Calu3 (cell line): ENCODE measurements around the gene TBC1D21. TPM values are rescaled to one million over a fixed set of nuclear protein-coding genes. Genes with fewer than 3 reads are reported as not detected.

ENCODE experiments used
- BruUV-seq: library from RNA; stranded (reverse); fragments of 400-500 nt; replicated peaks from 2 replicates; lab custom pipeline; 2021; lab: Mats Ljungman, UMichigan
- CTCF ChIA-PET: fragments of 300-600 bp; sonication (Branson Sonifier 250); formaldehyde crosslinking; loops from one replicate; lab custom pipeline; 2022; ENCODE audit warnings: antibody characterized with exemption; lab: Charles Lee
- DNase-seq: peaks from one replicate; pipeline ENCODE4 v3.0.0; 2022
- H3K27ac Mint-ChIP-seq: one replicate; pipeline ENCODE4 v1.8.0; 2022; ENCODE audit warnings: mixed read lengths; ENCODE audit not compliant: unreplicated experiment
- H3K27me3 Mint-ChIP-seq: one replicate; pipeline ENCODE4 v1.8.0; 2022; ENCODE audit warnings: mixed read lengths; ENCODE audit not compliant: unreplicated experiment
- H3K36me3 Mint-ChIP-seq: one replicate; pipeline ENCODE4 v1.8.0; 2022; ENCODE audit warnings: mild to moderate bottlenecking, moderate library complexity, mixed read lengths; ENCODE audit not compliant: insufficient read depth, unreplicated experiment
- H3K4me1 Mint-ChIP-seq: one replicate; pipeline ENCODE4 v1.8.0; 2022; ENCODE audit warnings: mild to moderate bottlenecking, low read depth, mixed read lengths; ENCODE audit not compliant: unreplicated experiment
- H3K4me3 Mint-ChIP-seq: one replicate; pipeline ENCODE4 v1.8.0; 2022; ENCODE audit warnings: mild to moderate bottlenecking, low read depth, moderate library complexity, mixed read lengths; ENCODE audit not compliant: unreplicated experiment
- H3K9me3 Mint-ChIP-seq: one replicate; pipeline ENCODE4 v1.8.0; 2022; ENCODE audit warnings: low read depth, mixed read lengths; ENCODE audit not compliant: unreplicated experiment
- CTCF ChIP-seq: fragments of 200-600 bp; IDR thresholded peaks from one replicate; pipeline ENCODE4 v1.8.0; 2022; ENCODE audit warnings: antibody characterized with exemption; ENCODE audit not compliant: unreplicated experiment
- intact Hi-C: fragments of 100-400 bp; cut with micrococcal nuclease; formaldehyde crosslinking; loops from one replicate; pipeline ENCODE4 v1.10.0; 2022; ENCODE audit not compliant: unreplicated experiment
- total RNA-seq: library from RNA; stranded (reverse); gene quantifications from 2 replicates; pipeline ENCODE4 v1.2.3, GENCODE V29; 2022

TBC1D21 gene
- total RNA-seq, 1 experiment from 2014 or later: not detected

GRCh38 chr15:73869216-73869995, 4.0 kb upstream of the TBC1D21 start:
- intact Hi-C loops: no loop called here
- BruUV-seq: no TSS peak
- Mint-ChIP-seq H3K4me1 (peaks cover 8% of the 10 kb centered on the region), H3K27ac (no peak overlapping the region), H3K36me3 (no peaks in the 10 kb centered on the region), H3K4me3 (no peak overlapping the region), H3K9me3 (peaks cover 3% of the 10 kb centered on the region), H3K27me3 (peaks cover 100% of the 10 kb centered on the region)
- TF ChIP-seq CTCF: no peak
- CTCF ChIA-PET: interaction anchor here (0.5 to 1.8 kb wide), 6 partner anchors 11 to 354 kb away, joined by 3 to 9 read pairs (median 4); no protein-coding TSS in a partner anchor
- DNase-seq: no peak

DNA sequence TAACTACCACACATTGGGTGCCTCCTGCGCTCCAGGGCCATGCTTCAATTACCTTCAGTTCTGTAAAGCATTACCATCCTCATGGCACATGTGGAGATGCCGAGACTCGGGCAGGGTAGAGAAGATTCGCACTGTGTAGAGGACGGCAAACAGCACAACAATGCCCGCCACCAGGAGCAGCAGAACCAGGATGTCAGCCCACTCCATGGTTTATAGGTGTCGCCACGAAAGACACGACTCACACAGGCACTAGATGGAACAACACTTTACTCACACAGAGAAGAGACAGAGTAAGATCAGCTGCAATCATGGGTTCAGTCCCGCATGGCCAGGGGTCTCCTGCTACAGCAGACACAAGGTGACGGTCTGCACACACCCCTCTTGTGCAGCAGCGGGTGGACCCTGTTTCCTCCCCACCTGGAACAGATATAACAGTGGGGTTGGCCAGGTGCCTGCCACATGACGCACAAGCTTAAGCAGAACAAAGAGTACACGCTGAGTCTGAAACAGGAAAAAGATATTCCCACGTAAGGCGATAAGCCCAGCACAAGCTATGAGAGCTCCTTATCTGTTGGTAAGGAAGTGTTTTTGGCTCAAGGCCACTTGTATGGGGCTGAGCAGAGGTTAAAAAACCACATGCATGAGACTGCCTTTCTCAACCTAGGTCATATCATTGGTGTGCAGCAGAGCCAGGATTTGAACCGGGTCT, 2.5 kb upstream of the TBC1D21 start:
- H3K4me1 Mint-ChIP-seq: peaks cover 8% of the 10 kb centered on the region
- CTCF ChIA-PET: interaction anchor here (1.1 kb wide), 1 partner anchor 38 kb away, joined by 3 read pairs; no protein-coding TSS in a partner anchor
- H3K27me3 Mint-ChIP-seq: peaks cover 100% of the 10 kb centered on the region
- H3K9me3 Mint-ChIP-seq: peaks cover 3% of the 10 kb centered on the region
- no peaks in the 10 kb centered on the region for H3K36me3 Mint-ChIP-seq
- H3K27ac Mint-ChIP-seq: no peak overlapping the region
- BruUV-seq: no TSS peak
- DNase-seq: peak; percentile 22
- H3K4me3 Mint-ChIP-seq: no peak overlapping the region
- TF ChIP-seq CTCF: no peak
- intact Hi-C loops: no loop called here

DNA sequence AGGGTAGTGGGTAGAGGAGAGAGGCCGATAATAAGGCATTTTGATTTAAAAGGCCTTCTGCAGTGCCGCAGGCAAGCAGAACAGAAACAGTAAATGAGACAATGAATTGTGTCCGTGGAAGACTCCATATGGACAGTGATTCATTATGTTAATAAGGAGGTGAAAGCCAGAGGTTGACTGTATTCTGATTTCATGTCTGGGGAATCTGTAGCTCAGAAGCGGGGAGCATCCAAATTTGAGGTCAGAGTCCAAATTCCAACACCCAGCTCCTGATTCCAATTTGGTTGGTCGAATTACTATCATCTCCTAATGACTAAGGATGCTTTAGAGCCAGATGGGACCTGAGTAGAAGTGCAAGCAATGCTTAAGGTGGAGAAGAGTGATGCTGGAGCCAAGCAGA, 1.0 kb upstream of the TBC1D21 start:
- Mint-ChIP-seq H3K36me3 (no peaks in the 10 kb centered on the region), H3K9me3 (peaks cover 3% of the 10 kb centered on the region), H3K27me3 (peaks cover 100% of the 10 kb centered on the region), H3K27ac (no peak overlapping the region), H3K4me1 (peaks cover 8% of the 10 kb centered on the region), H3K4me3 (no peak overlapping the region)
- CTCF ChIA-PET: interaction anchor here (0.6 to 0.9 kb wide), 2 partner anchors 13 to 23 kb away, joined by 3 to 4 read pairs; no protein-coding TSS in a partner anchor
- intact Hi-C loops: no loop called here
- BruUV-seq: no TSS peak
- no peak for TF ChIP-seq CTCF
- DNase-seq: no peak

DNA sequence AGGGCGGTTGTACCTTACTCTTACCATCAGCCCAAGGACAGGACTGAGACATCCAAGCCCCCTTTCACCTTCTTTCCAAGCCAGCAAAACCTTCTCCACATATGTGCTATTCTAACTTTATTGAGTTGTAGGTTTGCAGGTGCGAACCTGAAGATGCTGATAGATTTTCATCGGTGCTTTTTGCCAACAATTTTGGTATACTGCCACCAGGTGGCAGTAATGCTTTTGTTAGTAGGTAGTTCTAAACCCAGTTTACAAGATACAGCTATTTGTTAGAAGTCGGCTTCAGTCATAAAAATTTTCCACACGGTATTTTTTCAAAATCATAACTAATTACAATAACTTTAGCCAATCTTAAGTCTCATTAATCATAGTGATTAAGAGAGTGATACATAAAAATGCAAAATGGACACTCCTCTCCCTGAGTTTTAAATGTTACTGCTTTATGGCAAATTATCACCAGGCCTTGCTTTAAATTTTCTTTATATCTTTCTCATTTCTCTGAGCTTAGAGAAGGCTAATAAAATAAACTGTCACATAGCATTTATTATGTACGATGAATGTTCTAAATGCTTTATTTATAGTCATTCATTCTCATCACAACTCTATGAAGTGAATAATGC, 636 bp downstream of the TBC1D21 start:
- Mint-ChIP-seq H3K27me3 (peaks cover 100% of the 10 kb centered on the region), H3K9me3 (peaks cover 3% of the 10 kb centered on the region), H3K27ac (no peak overlapping the region), H3K4me3 (no peak overlapping the region), H3K36me3 (no peaks in the 10 kb centered on the region), H3K4me1 (peaks cover 8% of the 10 kb centered on the region)
- DNase-seq: peak; percentile 41
- CTCF ChIA-PET: interaction anchor here (0.8 to 1.2 kb wide), 4 partner anchors 33 to 91 kb away, joined by 4 to 12 read pairs (median 8); no protein-coding TSS in a partner anchor
- BruUV-seq: no TSS peak
- intact Hi-C loops: loop anchor here (2.0 kb wide), 1 partner anchor 35 kb away; no protein-coding TSS in a partner anchor
- TF ChIP-seq CTCF: peak; percentile 71
